Amygdala (tissue), 56 donors: Measurements from ENCODE around the gene HEPN1.

ENCODE experiments used
- DNase-seq, 56 donors: peaks; one replicate each; lab custom pipeline; 2025; lab: John Stamatoyannopoulos, UW

Gene HEPN1

DNA sequence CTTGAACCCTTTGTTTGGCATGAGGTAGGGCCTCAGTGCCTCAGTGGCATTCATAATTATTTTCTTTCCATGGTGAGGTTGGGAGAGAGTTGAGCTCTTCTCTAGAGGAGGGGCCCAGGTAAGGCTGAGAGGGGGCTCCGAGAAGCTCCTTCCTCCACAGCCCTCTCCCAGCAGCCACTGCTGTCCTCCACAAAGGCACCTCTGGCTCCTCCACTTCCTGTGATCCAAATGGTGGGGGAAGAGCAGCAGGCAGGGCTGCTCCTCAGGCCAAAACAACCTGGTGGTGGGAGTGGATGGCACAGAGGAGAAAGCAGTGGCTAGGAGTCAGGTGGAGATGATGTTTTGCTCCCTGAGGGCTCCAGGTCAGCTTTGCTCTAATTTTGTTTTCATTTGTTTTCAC is 34.7 kb upstream of the HEPN1 start:
- DNase-seq: no peak

GRCh38 chr11:124884869-124885479 is 34.1 kb upstream of the HEPN1 start:
- no peak for DNase-seq

DNA sequence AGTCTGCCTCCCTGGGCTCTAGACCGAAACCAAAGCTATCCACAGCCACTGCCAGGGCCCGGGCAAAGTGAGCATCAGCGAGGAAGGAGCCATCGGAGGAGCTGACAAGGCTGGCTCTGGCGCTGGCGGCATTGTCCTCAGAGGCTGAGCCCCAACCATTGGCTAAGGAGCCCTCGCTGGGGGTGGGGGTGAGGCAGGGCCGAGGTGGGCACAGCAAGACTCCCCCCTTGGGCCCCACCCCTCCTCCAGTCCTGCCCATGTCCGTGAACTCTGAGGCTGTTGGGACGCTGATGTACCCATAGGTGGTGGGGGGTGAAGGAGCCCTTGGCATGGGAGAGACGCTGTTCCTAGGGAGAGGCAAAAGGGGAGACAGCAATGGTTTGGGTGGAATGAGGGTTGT is 32.6 kb upstream of the HEPN1 start:
- no peak for DNase-seq

- DNase-seq: no peak
Observed at GRCh38 chr11:124886978-124887666, 31.9 kb upstream of the HEPN1 start.

- no peak for DNase-seq
Observed at GRCh38 chr11:124887667-124888013, 31.4 kb upstream of the HEPN1 start.

GRCh38 chr11:124889191-124890091 is 29.6 kb upstream of the HEPN1 start:
- no peak for DNase-seq

DNA sequence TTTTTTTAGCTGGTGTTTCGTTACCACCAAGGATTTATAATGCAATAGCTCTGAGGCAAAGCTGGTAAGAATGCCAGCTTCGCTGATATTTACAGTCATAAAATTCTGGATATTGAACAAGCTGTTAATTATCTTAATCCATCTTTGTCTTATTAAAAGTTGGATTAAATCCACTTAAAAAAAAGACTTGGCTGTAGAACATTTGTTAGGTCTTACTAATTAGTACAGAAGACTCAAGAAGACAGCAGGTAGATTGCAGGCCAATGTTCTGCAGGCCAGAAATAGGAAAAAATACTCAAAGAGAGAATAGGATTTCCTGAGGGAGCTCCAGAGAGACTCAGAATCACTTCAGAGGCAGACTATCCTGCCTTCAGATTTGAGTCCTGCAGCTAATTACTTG is 28.9 kb upstream of the HEPN1 start:
- no peak for DNase-seq

DNA sequence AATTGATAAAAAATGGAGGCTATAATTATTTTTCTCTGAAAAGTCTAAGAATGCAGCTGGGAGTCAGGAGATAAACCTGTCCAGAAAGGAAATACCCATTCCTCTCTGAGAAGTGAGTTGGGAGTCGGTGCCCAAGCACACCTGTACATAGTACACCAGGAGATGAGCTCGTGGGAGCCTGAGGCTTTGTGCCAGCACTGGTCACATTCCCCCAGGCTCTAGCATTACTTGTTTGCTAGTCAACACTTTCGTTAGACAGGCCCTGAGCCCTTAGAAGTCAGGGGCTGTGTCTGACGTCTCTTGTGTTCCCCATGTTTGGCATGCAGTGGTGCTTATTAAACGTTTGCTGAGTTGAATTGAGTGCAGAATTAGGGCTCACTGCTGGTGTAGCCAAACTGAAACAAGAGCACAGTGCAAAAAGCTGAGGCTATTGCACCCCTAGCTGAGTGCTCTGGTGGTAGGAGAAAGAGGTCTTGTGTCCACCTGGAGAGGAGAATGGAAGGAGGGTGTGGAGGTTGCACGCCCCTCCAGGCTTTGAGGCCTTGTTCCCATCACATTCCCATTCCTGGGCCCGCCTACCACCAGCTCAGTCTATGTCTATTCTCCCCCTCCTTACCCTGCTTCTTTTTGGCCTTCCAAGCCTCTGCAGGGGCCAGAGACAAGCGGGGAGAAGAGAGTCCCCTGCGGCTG is 28.2 kb upstream of the HEPN1 start:
- no peak for DNase-seq

DNA sequence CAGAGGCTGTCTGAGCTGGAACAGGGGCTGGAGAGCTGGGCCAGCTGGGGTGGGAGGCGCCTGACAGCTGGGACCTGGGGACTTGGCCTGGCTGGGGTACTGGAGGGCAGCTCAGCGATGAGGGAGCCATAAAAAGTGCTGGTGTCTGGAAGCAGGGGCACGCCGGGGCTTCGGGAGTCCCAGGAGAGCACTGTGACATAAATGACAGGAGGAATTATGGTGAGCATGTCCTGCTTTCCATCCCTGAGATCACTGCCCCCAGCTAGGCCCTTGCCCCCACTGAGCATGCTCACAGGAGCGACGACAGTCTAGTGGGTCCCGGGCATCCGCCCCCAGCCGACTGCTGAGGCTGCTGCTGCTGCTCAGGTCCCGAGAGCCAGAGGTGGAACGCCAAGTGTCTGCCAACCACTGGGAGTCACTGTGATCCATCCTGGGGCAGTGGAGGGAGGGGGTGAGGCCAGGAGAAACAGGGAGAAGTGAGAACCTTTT is 27.6 kb upstream of the HEPN1 start:
- DNase-seq: no peak

GRCh38 chr11:124892146-124892545 is 26.9 kb upstream of the HEPN1 start:
- DNase-seq: no peak

DNA sequence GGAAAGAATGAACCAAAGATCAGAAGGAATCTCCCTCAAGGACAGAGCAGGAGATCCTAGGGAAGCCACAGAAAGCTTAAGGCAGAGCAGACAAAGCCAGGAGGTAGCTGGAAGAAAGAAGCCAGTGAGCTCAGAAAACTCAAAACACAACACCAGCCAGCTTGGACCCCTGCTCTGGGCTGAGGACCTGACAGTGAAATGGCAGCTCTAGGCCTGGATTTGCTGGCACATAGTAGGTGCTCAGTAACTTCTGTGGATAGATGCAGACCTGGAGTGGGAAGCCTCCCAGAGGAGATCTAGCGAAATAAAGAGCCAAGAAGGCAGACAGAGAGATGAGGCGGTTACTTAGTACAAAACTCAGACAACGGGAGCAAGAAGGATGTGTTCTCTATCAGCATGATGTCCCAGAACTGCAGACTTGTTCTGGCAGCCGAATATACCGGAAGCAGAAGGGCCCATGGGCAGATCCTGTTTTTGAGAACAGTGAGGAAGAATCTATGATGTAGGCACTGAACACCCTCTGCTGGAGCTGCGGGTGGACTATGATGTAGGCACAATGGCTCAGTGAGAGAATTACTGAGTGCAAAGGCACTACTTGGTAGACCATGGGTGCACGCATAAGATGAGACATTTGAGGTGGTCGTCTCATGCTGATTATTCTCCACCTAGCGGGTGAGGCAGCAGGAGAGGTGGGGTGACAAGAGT is 26.1 kb upstream of the HEPN1 start:
- peak in 3 of 56 donors; percentile 20 to 52 (median 29) for DNase-seq

DNA sequence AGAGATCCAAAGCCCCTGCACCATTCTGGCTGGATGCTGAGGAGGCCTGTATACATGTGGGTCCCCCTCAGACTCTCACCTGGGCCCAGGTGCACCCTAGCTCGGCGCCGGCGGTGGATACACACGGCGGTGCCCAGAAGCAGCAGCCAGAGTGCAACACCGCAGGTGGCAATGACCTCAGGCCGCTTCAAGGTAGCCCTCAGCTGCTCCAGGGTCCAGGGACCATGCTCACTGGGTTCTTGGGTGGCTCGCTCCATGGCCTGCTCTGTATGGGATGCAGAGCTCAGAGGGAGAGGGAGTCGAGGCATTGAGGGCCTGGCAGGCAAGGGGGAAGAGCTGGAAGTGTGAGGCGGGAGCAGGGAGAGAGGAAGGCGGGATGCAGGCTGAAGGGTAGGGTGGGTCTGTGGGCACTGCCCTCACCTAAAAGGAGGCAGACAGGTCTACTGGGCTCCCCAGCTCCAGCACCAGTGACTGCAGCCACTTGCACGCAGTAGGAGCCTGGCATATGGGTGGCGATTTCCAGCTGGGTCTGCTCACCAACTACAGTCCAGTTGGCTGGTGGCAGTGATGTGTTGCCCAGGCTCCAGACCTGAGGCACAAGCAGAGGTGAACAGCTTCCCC is 25.2 kb upstream of the HEPN1 start:
- no peak for DNase-seq

- DNase-seq: no peak
Observed at GRCh38 chr11:124894606-124895430, 24.2 kb upstream of the HEPN1 start.

- DNase-seq: no peak
Observed at GRCh38 chr11:124895471-124895971, 23.5 kb upstream of the HEPN1 start.

GRCh38 chr11:124896071-124896750 is 22.8 kb upstream of the HEPN1 start:
- no peak for DNase-seq

DNA sequence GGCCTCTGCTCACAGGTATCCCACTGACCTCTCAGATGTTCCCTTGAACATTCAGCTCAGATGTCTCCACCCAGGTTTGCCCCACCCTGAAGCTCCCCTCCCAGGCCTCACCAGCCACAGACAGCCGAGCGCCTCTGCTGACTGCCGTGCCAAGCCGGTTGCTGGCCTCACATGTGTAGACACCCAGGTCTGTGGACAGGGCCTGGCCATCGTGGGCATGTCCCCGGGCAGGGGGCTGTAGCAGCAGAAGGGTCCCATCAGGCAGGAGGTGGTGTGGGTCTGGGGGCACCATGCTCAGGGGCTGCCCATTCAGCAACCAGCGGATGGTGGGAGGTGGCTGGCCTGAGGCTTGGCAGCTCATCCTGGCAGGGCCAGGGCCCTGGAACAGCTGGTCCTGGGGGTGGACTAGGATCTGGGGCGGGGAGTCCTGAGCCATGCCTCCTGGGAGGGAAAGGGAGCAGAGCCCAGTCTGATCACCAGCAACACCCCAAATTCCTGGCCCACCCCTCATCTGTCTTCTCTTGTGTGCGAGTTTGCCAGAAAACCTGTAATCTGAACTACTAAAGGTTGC is 22.1 kb upstream of the HEPN1 start:
- DNase-seq: no peak

GRCh38 chr11:124897674-124898262 is 21.3 kb upstream of the HEPN1 start, which contains the start of gene ROBO4:
Gene ROBO4 (minus strand): TSS chr11:124897865. CDS start chr11:124897795, 70 bp downstream.
- no peak for DNase-seq
